Effector CD4-positive, alpha-beta T cell (primary cell): ENCODE results near the gene PCDH9.
"Not testable (repeated sequence)": the region's sequence is repeated elsewhere in the genome, so short reads cannot be mapped to it uniquely, and the experiment has no call there.

Experiments
- DNase-seq: peaks from one replicate; pipeline ENCODE4 v3.0.0-alpha.2; 2020

PCDH9 gene

DNA sequence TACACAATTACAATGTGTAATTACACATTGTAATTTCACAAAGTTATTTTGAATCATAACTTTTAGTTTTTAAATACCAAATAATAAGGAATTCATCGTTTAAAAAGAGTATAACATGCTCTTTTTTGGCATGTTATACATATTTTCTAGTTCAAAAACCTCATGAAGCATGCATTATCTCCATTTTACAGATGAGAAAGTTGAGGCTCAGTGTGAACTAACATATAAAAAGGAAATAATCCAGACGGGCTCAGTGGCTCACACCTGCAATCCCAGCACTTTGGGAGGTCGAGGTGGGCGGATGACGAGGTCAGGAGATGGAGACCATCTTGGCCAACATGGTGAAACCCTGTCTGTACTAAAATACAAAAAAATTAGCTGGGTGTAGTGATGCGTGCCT is 107.9 kb downstream of the PCDH9 start:
- DNase-seq: no peak

DNA sequence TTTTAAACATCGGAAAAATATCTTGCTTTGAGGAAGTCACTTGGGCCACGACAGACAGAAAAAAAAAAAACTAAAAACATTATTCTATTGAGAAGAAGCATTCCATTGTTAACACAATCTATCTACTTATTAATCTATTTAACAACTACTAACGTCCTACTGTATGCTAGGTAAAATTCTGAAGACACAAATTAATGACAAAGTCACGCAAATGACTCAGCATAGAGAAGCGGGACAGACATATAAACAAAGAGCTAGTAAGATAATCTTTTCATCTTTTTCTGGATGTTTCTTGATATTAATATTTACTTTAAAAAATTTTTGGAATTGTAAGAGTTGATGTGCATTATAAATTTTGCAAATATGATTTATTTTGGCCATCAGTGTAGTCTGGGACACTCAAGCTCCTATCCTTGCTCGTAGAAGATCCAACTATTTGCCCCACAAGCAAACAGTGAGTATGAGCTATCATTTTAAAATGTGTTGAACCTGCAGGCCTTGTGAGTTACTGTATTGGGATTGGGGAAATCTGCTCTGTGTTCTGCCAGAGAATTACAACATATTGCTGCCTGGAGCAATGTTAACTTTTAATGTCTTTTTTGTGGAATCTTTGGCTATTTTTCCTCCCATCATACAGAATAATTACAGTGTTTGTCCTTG is 109.1 kb downstream of the PCDH9 start:
- no peak for DNase-seq

DNA sequence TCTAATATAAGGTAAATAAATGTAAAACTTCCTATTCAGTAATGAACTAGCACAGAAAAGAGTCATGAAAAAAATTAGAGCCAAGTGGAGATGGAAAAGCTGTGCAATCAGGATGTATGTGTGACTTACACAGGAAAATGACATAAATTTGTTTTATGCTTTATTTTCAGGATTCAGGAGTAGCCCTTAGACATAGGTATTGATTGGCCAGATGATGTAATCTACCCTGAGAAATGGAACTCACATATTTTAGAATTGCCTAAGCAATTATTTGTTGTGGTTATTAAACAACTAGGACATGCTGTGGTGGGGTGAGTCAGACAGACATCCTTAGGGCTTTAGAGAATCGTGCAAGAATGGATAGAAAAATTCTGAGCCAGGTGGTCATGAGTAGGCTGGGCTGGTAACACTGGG is 110.6 kb downstream of the PCDH9 start:
- DNase-seq: no peak

DNA sequence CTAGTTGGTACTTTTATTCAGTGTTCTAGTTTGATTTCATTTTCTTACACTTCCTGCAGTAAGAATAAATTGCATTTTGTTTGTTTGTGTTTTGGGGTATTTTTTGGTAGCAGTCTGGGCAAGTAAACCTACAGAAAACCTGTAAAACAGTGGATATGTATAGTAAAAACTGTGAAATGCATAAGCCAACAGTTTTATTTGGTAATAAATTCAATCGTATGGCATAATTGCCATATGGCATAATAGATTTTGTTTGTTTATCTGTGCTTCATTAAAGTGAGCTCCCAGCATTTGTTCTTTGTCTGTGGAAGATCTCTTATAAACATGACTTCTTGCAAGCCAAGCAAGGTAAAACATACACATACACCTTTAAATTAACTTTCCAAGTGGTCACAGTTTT is 111.9 kb downstream of the PCDH9 start:
- no peak for DNase-seq

DNA sequence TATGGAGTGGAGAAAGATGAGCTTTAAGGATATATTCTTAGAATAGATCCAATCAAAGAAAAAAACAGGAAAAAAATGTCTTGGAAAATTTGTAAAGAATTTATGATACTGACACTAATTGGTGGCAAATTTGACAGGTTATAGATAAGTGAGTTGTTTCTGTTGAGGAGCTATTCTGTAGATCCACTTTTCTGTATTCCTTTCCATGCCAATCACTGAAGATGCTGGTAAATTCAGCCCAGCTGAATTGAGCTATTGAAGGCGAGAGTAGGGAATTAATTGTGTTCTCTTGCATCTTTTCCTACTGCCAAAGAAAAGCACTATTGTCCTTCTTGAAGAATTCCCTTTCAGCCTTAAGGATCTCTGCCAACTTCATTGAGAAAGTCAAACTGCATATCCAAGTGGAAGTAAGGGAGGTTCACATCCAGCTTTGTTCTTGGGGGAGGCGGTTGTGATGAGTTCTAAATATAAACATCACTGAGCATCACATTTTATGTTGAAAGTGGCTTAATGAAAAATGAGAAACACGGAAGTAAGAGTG is 113.1 kb downstream of the PCDH9 start:
- DNase-seq: no peak

DNA sequence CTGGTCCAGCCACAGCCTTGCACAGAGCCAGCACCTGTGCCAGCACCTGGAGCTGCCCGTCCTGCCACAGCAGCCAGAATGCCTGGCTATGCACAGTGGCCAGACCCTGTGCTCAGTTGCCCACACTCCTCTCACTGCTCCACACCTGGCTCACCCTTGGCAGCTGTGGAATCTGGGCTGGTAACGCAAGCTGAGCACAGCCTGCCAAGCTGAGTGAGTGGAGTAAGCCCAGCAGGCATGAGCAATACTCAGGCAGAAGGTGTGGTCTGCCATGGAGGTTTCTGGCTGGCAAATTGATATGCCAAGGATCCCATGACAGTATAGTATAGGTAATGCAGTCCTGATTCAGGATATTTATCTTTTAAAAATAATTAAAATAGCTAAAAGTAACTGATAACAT is 122.2 kb downstream of the PCDH9 start:
- DNase-seq: no peak

DNA sequence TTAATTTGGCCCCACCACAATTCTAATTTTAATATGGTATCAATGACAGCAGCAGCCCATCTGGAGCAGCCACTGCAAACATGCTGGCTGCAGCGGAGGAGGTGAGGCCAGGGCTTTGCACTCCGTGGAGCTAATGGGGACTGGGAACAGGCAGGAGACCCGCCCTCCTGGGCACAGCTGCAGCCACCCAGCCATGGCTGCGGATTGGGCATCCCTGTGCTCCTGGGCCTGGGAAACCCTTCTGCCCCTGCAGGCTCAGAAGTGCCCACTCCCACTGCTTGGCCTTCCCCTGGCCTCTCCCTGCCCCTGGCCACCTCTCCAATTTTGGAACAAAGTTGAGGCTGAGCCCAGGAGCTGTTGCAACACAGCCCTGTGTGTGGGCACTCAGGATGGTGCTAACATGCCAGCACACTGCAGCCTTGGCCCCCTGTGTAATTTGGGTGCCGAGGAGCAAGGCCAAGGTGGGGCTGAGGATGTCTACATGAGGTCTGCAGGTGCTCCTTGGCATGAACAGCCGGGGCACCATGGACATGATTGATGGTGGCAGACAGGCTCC is 123.6 kb downstream of the PCDH9 start:
- DNase-seq: no peak

DNA sequence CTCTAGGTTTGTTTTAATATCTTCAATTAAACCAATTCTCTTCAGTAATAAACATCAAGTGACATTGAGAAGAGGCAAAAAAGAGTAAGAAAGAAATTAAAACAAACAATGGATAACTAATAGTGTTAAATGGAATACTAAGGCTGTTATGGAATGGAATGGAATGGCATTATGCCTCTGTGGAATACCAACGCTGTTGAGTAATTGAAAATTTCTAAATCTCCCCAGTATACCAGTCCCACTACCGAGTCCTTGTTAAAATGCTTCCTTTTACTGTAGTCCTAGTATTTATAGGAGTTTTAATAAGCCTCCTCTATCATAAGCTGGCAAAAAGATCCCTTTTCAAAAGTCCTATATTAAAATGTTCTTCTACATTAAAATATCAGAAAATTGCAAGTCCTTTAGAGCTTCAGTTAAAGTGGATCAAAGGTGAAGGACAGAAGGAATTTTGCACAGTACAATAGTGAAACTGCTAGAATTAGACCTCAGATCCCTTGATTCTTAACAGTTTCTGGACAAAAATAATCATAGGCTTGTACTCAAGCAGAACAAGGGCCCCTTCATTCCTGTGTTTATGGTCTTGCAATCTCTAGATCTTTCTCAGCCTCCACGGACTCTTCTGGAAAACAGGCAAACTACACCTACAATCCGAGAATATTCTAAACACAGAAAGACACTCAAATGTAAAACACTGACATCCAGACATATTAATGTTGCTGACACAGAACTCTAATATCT is 128.2 kb downstream of the PCDH9 start:
- DNase-seq: no peak

DNA sequence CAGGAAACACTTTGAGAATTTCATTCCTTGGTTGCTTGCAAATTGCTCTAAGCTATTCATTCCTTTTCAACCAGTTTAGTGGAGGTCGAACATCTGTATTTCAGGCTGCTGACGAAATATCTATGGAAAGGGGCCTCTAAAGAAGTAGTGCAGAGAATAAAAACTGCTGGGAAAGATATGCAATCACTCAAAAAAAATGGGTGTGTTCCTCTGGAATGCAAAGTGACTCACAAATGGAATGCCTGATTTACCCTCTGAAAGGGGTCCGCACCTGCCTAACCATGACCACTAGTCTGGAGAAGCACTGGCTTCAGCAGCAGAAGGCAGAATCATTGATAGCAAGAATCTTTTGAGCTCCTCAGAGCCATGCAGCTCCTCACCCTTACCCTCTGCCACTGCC is 129.4 kb downstream of the PCDH9 start:
- DNase-seq: no peak

DNA sequence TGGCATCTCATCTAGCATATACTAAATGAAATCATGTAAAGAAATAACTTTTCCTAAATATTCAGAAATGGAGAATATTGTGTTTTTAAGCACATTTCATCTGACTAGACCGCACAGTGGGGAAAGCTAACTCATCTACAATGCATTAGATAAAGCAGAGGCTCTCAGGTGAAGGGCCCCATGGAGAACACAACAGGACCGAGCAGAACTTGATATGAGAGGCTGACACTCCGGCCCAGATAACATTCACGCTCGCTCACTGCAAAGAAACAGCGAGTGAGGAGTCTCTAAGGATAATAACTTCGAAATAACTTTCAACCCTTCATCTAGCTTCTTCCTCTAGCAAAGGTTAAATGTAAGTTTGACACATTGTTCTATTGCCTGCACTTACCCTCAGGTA is 130.6 kb downstream of the PCDH9 start:
- no peak for DNase-seq

DNA sequence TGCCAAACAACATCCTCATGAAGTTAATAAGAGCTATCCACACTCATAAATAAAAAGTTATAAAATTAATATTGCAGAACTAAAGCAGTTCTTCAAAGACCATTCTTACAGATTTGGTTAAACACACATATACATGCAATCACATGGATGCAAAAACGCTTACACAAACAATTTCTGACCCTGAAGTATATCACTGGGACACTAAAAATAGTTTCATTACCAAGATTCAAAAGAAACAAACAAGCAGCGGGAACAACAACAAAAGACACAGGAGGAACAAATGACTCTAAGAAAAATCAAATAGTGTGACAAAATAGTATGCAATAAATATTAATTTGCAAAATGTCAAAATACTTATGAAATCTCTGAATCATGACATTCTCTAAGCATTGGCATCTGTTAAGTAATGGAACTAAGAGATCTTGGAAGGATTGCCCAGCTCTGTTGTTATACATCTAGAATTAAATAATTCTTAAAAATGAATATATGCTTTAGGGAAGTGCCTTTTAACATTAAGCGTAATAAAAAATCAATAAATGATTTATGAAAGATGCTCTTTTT is 132.2 kb downstream of the PCDH9 start:
- no peak for DNase-seq

DNA sequence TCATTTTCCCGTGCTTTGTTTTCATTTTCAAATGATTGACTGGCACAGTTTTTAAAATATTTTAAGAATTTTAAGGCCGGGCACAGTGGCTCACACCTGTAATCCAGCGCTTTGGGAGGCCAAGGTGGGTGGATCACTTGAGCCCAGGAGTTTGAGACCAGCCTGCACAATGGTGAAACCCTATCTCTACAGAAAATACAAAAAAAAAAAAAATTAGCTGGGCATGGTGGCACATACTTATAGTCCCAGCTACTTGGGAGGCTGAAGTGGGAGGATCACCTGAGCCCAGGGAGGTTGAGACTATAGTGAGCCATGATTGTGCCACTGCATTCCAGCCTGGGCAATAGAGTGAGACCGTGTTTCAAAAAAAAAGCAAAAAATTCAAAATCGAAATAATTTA is 133.2 kb downstream of the PCDH9 start:
- DNase-seq: not testable (repeated sequence)

DNA sequence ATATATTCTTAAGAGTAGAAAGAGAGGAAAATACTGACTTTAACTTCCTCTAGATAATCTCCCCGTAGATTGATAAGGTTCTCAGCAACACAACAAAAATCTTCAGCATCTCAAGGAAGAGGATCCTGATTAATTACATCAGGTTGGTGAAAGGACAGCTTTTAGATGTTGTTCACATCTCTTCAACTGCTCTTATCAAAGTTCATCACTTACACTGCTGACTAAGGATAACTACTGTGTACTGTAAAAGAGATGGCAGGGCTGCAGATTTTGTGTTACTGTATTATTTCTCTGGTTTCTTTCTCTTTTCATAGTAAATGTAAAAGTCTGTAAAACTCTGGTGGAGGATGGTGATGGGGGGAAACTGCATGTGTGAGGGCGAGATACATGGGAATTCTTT is 133.7 kb downstream of the PCDH9 start:
- DNase-seq: no peak

DNA sequence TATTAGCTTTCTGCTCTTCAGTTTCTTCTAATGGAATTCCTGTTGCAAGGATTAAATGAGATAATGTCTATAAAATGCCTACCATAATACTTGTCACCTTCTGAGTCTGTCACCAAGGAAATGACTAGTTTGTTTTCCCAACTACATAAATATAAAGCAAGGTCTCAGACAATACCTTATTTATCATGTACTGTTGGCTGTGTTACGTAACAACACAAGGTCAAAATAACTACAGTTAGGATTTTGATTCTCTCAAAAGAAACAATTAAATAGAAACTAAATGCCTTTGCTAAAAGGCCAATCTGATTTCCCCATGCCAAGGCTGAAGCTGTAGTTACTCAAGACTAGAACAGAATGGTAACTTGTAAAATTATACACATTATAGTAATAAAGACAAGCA is 134.5 kb downstream of the PCDH9 start:
- DNase-seq: no peak

DNA sequence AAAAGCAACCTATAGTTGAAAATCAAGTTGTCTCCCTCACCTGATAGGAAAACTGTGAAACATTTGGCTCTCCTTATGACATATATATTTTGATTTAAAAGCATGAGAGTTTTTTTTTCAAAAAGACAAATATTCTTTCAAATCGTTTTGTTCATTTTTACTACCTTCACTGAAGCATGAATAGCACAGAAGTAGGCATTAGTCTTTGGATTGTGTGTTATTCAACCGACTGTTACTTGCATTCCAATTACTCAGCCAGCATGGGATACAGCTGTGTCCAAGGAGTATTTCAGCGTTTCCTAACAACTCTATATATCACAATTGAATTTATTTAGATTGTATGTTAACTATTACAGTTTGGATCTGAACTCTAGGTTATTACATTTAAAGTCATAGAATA is 135.2 kb downstream of the PCDH9 start:
- DNase-seq: no peak

DNA sequence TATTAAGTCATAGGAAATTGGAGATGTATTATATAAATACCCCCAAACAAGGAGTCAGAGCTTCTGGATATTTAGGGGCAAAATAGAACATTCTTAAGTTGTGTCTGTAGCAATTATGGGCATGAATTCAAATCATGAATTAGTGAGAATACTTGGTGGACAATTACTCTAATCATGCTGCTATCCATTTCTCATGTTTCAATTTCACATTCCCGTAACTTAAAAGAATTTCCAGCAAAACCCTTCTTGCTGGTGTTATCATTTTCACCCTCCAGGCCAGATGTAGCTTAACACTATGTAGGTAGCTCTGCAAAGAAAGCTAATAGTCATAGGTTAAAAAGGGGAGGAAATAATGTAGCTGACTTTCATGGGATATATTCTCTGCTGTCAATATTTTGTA is 136.1 kb downstream of the PCDH9 start:
- DNase-seq: no peak

DNA sequence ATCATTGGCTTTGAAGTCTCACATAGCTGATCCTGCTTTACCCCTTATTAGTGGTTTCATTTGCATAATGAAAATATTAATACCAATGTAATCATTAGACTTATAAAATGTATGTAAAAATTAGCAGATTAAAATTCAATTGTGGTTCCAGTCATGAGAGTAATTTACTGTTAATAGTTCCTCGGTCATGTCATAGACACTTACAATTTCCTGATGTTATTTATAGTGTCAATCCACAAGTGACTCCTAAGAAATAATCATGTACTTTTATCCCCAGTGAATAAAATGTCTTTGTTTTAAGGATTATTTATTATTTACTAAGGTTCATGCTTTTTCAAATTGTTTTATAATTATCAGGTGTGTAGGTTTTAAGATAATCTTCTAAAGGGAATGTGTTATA is 138.5 kb downstream of the PCDH9 start:
- no peak for DNase-seq

DNA sequence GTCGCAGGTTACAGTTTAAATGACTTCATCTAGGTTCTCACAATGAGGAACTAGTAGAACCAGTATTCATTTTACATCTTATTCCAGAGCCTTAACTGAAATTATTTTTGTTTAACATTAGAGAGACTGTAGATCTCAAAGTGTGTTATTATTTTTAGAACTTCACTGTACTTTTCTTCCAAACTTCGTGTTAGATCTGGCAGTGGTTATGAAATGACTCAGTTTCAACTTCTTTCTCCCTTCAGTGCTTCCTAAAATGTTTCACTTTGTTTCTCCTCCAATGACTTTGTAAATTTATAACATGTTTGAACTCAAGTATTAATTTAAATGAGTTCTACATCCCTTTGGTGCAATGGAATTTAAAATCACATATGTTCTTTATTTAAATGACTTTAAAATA is 139.3 kb downstream of the PCDH9 start:
- no peak for DNase-seq

DNA sequence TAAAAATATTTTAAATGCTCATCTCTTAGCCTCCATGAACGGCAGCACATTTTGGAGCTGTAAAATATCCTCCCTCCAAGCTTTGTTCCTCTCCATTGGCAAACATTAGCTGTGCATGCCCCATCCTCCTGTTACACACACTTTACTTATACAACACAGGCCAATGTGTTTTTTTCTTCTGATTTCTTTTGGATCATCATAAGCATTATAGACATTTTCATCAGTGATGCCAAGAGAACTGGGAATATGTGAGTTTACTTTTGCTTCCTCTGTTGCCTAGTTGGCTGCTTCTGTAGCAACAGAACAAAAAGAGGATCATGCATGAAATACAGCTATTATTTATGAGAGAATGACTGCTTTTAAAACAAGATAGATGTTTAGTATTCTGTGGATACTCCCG is 142.6 kb downstream of the PCDH9 start:
- DNase-seq: no peak

DNA sequence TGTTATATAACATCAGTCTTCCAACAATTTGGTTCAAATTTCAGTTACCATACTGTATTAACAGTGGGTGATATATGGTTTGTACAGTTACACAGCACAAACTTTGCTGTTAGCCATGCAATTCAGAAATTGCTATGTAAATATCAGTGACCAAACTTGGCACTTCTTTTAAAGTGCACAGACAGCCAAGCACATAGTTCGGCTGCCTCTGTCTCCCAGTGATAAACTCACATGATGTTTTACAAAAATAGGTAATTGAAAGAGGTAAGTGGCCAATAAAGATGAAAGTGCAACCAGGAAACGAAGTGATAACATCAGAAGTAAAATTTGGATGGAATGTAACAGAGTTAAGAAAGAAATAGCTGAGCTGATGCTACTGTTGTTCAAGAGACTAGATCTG is 143.9 kb downstream of the PCDH9 start:
- no peak for DNase-seq

DNA sequence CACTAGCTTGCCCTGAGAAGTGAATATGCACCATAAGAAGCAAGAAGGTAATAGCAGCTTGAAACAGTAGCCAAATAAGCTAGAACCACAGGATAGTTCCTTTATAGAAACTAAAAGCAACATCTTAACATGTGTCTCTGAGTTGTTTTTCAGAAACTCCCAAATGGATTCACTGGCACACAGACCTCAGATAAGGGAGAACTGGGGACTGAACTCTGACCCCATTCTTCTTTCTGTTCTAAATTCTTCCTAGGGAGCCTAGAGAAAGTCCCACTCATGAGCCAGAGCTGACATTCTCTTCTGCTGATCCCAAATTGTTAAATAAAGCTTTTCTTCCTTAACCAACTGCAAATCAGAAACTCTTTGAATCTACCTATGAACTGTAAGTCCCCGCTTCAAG is 146.1 kb downstream of the PCDH9 start:
- DNase-seq: no peak

DNA sequence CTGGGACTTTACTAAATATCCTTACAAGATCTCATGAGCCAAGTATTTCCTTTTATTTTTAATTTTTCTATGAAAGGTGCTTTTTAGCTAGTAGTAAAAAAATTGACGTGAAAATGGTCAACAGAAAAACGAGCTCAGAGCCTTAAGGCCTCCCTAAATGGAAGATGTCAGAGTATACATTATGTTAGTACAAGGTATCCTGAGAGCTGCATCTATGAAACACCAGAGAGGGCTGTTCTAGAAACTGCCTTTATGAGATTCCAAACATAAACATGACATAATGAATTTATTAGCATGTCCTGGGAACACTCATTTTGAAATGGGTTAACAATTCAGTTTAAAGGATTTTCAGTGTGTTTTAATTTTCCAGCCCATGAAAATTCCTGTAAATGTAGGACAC is 146.6 kb downstream of the PCDH9 start:
- DNase-seq: no peak

DNA sequence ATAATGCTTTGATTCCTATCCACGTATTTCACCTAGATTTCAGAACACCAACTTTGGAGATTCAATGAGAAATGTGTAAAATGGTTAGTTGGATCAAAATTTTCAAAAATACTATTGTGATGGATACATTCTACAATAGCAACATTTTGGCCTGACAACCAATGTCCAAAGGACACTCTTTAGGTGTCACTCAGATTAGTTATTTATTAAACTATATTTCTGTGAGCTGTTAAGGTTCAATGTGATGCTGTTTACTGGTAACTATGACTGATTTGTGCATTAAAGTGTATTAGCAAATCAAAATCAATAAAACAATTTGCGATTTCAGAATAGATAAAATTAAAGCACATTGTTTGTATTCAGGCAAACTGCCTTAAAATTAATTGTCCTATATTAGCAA is 149.8 kb downstream of the PCDH9 start:
- DNase-seq: no peak

DNA sequence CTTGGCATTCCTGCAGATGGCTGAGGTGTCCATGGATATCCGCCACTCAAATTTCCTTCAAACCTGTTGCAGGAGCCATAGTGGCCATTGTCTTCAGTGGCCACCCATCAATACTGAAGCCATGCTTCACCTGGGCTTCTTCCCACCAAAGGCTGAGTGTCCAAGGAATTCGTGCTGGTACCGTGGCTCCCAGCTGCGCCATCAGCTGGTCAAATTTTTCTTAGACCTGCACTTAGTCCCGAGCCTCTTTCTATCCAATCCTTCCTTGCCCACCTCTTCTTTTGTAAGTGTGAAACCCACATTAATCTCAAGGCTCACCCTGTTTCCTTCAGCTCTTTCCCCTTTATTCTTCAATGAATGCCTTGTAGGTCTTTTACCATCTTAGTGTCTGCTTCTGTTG is 152.1 kb downstream of the PCDH9 start:
- DNase-seq: no peak
